GM23338 (cell line): ENCODE measurements around the gene PROKR2. TPM values are rescaled to one million over a fixed set of nuclear protein-coding genes. Genes with fewer than 3 reads are reported as not detected.

Experiments used
- ATAC-seq: fragments of 200-7000 bp; cut with Tn5 transposase; 3 replicates; pipeline ENCODE4 v1.9.1; 2020
- DNase-seq: peaks from one replicate; pipeline ENCODE4 v3.0.0-alpha.2; 2015; ENCODE audit warnings: low spot score
- H2AFZ ChIP-seq: fragments of 200-600 bp; sonication (generic); 2 replicates; pipeline ENCODE4 v1.8.0; 2016; ENCODE audit warnings: antibody characterized with exemption, mild to moderate bottlenecking, moderate library complexity
- H3F3A ChIP-seq: fragments of 200-600 bp; sonication (generic); replicated peaks from 2 replicates; pipeline ENCODE4 v1.8.0; 2017; ENCODE audit warnings: antibody characterized with exemption, mixed run types, low read depth
- H3K27ac ChIP-seq: fragments of 200-600 bp; sonication (generic); 2 replicates; pipeline ENCODE4 v1.6.1; 2016; ENCODE audit warnings: low read depth
- H3K27me3 ChIP-seq: fragments of 200-600 bp; sonication (generic); 2 replicates; pipeline ENCODE4 v1.8.0; 2016; ENCODE audit warnings: mild to moderate bottlenecking, mixed run types, moderate library complexity; ENCODE audit not compliant: insufficient read depth
- H3K36me3 ChIP-seq: fragments of 200-600 bp; sonication (generic); 2 replicates; pipeline ENCODE4 v1.8.0; 2016; ENCODE audit warnings: mild to moderate bottlenecking; ENCODE audit not compliant: insufficient read depth
- H3K4me1 ChIP-seq: fragments of 200-600 bp; sonication (generic); 2 replicates; pipeline ENCODE4 v1.8.0; 2016; ENCODE audit warnings: mild to moderate bottlenecking, moderate library complexity; ENCODE audit not compliant: insufficient read depth
- H3K4me2 ChIP-seq: fragments of 200-600 bp; sonication (generic); 2 replicates; pipeline ENCODE4 v1.7.1; 2017; ENCODE audit warnings: mixed run types
- H3K4me3 ChIP-seq: fragments of 200-600 bp; sonication (generic); 2 replicates; pipeline ENCODE4 v1.6.1; 2016; ENCODE audit warnings: mixed run types
- H3K79me2 ChIP-seq: fragments of 200-600 bp; sonication (generic); replicated peaks from 2 replicates; pipeline ENCODE4 v1.8.0; 2017; ENCODE audit warnings: mild to moderate bottlenecking; ENCODE audit not compliant: insufficient read depth
- H3K9me2 ChIP-seq: fragments of 200-600 bp; sonication (generic); 2 replicates; pipeline ENCODE4 v1.8.0; 2017; ENCODE audit not compliant: insufficient read depth
- H4K20me1 ChIP-seq: fragments of 200-600 bp; sonication (generic); replicated peaks from 2 replicates; pipeline ENCODE4 v1.8.0; 2017; ENCODE audit warnings: mild to moderate bottlenecking; ENCODE audit not compliant: insufficient read depth
- H3K27ac Mint-ChIP-seq: 2 replicates; pipeline ENCODE4 v1.8.0; 2020; ENCODE audit warnings: inconsistent platforms, mild to moderate bottlenecking, moderate library complexity, mixed read lengths
- H3K27me3 Mint-ChIP-seq: 3 replicates; pipeline ENCODE4 v1.8.0; 2022; ENCODE audit warnings: low read depth, mild to moderate bottlenecking, moderate library complexity, mixed read lengths, inconsistent platforms; ENCODE audit not compliant: insufficient read depth, poor library complexity
- H3K36me3 Mint-ChIP-seq: 3 replicates; pipeline ENCODE4 v1.8.0; 2021; ENCODE audit warnings: low read depth, mild to moderate bottlenecking, inconsistent platforms, moderate library complexity, mixed read lengths
- H3K4me1 Mint-ChIP-seq: 3 replicates; pipeline ENCODE4 v1.8.0; 2020; ENCODE audit warnings: mild to moderate bottlenecking, inconsistent platforms, mixed read lengths
- H3K4me3 Mint-ChIP-seq: 3 replicates; pipeline ENCODE4 v1.8.0; 2021; ENCODE audit warnings: moderate library complexity, mild to moderate bottlenecking, inconsistent platforms, mixed read lengths
- H3K9me3 Mint-ChIP-seq: 3 replicates; pipeline ENCODE4 v1.8.0; 2020; ENCODE audit warnings: moderate library complexity, mild to moderate bottlenecking, inconsistent platforms, mixed read lengths
- CREB1 ChIP-seq: fragments of 250-450 bp; sonication (Bioruptor Pico); IDR thresholded peaks from 2 replicates; pipeline ENCODE4 v1.5.0; 2020; ENCODE audit warnings: low read depth, mild to moderate bottlenecking, moderate library complexity
- CTCF ChIP-seq, 2 experiments: fragments of 200-600 bp in 1 of 2; sonication (generic) in 1 of 2; conservative IDR thresholded peaks; 2 replicates each; pipeline versions ENCODE4 v1.5.1 to v1.6.1; 2016 to 2017; ENCODE audit warnings: antibody characterized with exemption in 2 of 2, low read depth in 2 of 2, mild to moderate bottlenecking in 2 of 2, moderate library complexity in 1 of 2
- ETS1 ChIP-seq: IDR thresholded peaks from 2 replicates; pipeline ENCODE4 v1.6.1; 2016; ENCODE audit warnings: antibody characterized with exemption
- EZH2 ChIP-seq: fragments of 200-600 bp; sonication (generic); IDR thresholded peaks from one replicate; pipeline ENCODE4 v1.8.0; 2017; ENCODE audit warnings: antibody characterized with exemption, mild to moderate bottlenecking, low read depth; ENCODE audit not compliant: unreplicated experiment
- EZH2phosphoT487 ChIP-seq: fragments of 200-600 bp; sonication (generic); IDR thresholded peaks from one replicate; pipeline ENCODE4 v1.8.1; 2018; ENCODE audit warnings: antibody characterized with exemption; ENCODE audit not compliant: unreplicated experiment
- JUNB ChIP-seq: IDR thresholded peaks from one replicate; pipeline ENCODE4 v1.6.1; 2016; ENCODE audit warnings: antibody characterized with exemption; ENCODE audit not compliant: unreplicated experiment
- NANOG ChIP-seq: IDR thresholded peaks from 2 replicates; pipeline ENCODE4 v1.6.1; 2016; ENCODE audit warnings: antibody characterized with exemption, borderline replicate concordance
- POLR2AphosphoS5 ChIP-seq: IDR thresholded peaks from 2 replicates; pipeline ENCODE4 v1.6.1; 2016; ENCODE audit warnings: antibody characterized with exemption, low read depth
- REST ChIP-seq: IDR thresholded peaks from one replicate; pipeline ENCODE4 v1.6.1; 2018; ENCODE audit warnings: antibody characterized with exemption; ENCODE audit not compliant: unreplicated experiment
- STAT1 ChIP-seq: IDR thresholded peaks from one replicate; pipeline ENCODE4 v1.6.1; 2016; ENCODE audit warnings: antibody characterized with exemption; ENCODE audit not compliant: unreplicated experiment
- ZNF114 ChIP-seq: fragments of 250-450 bp; sonication (Bioruptor Pico); IDR thresholded peaks from 2 replicates; pipeline ENCODE4 v1.5.0; 2020; ENCODE audit warnings: mild to moderate bottlenecking, moderate library complexity
- ZNF331 ChIP-seq: fragments of 250-450 bp; sonication (Bioruptor Pico); IDR thresholded peaks from 2 replicates; pipeline ENCODE4 v1.5.0; 2020; ENCODE audit warnings: low read depth, mild to moderate bottlenecking, moderate library complexity
- ZNF462 ChIP-seq: fragments of 250-450 bp; sonication (Bioruptor Pico); IDR thresholded peaks from 2 replicates; pipeline ENCODE4 v1.5.0; 2020; ENCODE audit warnings: mild to moderate bottlenecking, moderate library complexity
- polyA plus RNA-seq: library from polyadenylated mRNA; unstranded; fragments of >200 nt; fragmentation: Nextera tagmentation; extraction: Ambion mirVana; gene quantifications from 2 replicates; pipeline ENCODE4 v1.2.1, GENCODE V29; 2016
- total RNA-seq: library from RNA; depleted of rRNA; stranded (reverse); fragments of >200 nt; shearing (Covaris generic); gene quantifications from 2 replicates; pipeline ENCODE4 v1.2.3, GENCODE V29; 2014

PROKR2 gene
- total and polyA plus RNA-seq, 2 experiments from 2014 or later: 1.9 to 5.9 TPM

GRCh38 chr20:5331340-5331739 lies 14.6 kb upstream of the PROKR2 start:
- Mint-ChIP-seq H3K9me3 (no peaks in the 10 kb centered on the region), H3K27me3 (no peaks in the 10 kb centered on the region), H3K36me3 (no peaks in the 10 kb centered on the region), H3K4me3 (no peak overlapping the region), H3K27ac (no peak overlapping the region), H3K4me1 (peaks cover under 1% of the 10 kb centered on the region; the same call in 1 of the 3 replicates)
- TF ChIP-seq POLR2AphosphoS5: no peak
- TF ChIP-seq ZNF462: no peak
- TF ChIP-seq JUNB: no peak
- no peak for TF ChIP-seq ETS1
- no peak for TF ChIP-seq NANOG
- TF ChIP-seq REST: no peak
- no peak for TF ChIP-seq EZH2
- no peak for TF ChIP-seq CREB1 (CRISPR knock-in tag)
- TF ChIP-seq ZNF114 (CRISPR knock-in tag): no peak
- TF ChIP-seq CTCF (conservative IDR thresholded peaks at IDR 0.05; ENCODE audit: low read depth in 2 of 2): no peak
- no peak for TF ChIP-seq STAT1
- no peak for TF ChIP-seq EZH2phosphoT487
- no peak for TF ChIP-seq ZNF331
- Histone ChIP-seq H3K4me2 (no peak overlapping the region), H3F3A (no peaks in the 10 kb centered on the region), H3K36me3 (no peaks in the 10 kb centered on the region), H3K27ac (no peak overlapping the region), H3K27me3 (no peaks in the 10 kb centered on the region), H4K20me1 (no peaks in the 10 kb centered on the region), H3K9me2 (no peaks in the 10 kb centered on the region), H3K4me3 (no peak overlapping the region), H2AFZ (no peak overlapping the region), H3K79me2 (no peaks in the 10 kb centered on the region), H3K4me1 (no peaks in the 10 kb centered on the region)
- ATAC-seq: no peak
- no peak for DNase-seq
